Heart right ventricle (tissue), 16 donors: ENCODE measurements around the gene BHLHE40. TPM values are rescaled to one million over a fixed set of nuclear protein-coding genes. Genes with fewer than 3 reads are reported as not detected.

Source experiments
- ATAC-seq, 8 donors: fragments of 200-7000 bp; cut with Tn5 transposase; one replicate each; pipeline ENCODE4 v1.9.1; 2020; ENCODE audit warnings: mild to moderate bottlenecking in 8 of 8, moderate library complexity in 8 of 8, moderate number of reproducible peaks in 1 of 8
- DNase-seq, 2 donors: peaks; one replicate each; pipeline ENCODE4 v3.0.0-alpha.2; 2020
- H3K27ac ChIP-seq, 10 donors: fragments of 200-600 bp; sonication (generic) in 2 of 10; one replicate each; pipeline versions ENCODE4 v1.5.0 to v1.8.0; 2020 to 2022; ENCODE audit warnings: mild to moderate bottlenecking in 3 of 10
- H3K27me3 ChIP-seq, 7 donors: fragments of 200-600 bp; one replicate each; pipeline ENCODE4 v1.8.0; 2021 to 2022; ENCODE audit warnings: mild to moderate bottlenecking in 2 of 7
- H3K36me3 ChIP-seq, 9 donors: fragments of 200-600 bp; sonication (generic) in 1 of 9; one replicate each; pipeline versions ENCODE4 v1.5.0 to v1.8.0; 2020 to 2022; ENCODE audit warnings: mild to moderate bottlenecking in 2 of 9
- H3K4me1 ChIP-seq, 9 donors: fragments of 200-600 bp; sonication (generic) in 1 of 9; one replicate each; pipeline versions ENCODE4 v1.5.0 to v1.8.0; 2020 to 2022; ENCODE audit warnings: mild to moderate bottlenecking in 4 of 9
- H3K4me3 ChIP-seq, 10 donors: fragments of 200-600 bp; sonication (generic) in 2 of 10; one replicate each; pipeline versions ENCODE4 v1.5.0 to v1.8.0; 2020 to 2022; ENCODE audit warnings: mild to moderate bottlenecking in 7 of 10, moderate library complexity in 2 of 10
- H3K9me3 ChIP-seq, 11 donors: fragments of 200-600 bp in 10 of 11; sonication (generic) in 2 of 11; one replicate each; pipeline versions ENCODE4 v1.5.0 to v1.8.0; 2013 to 2022; ENCODE audit warnings: mild to moderate bottlenecking in 2 of 11, control low read depth in 1 of 11, moderate library complexity in 1 of 11
- whole genome bisulfite sequencing, 2 donors: extraction: QIAGEN DNeasy Blood & Tissue Kit; methylation state at CpG; one replicate each; pipeline ENCODE4 v1.1.7; 2013; ENCODE audit warnings: inconsistent platforms in 1 of 2; 5-methylcytosine and 5-hydroxymethylcytosine counted together
- intact Hi-C, 10 donors: fragments of 100-400 bp; cut with DNase I; formaldehyde crosslinking; loops; one replicate each; pipeline versions ENCODE4 v1.11.1 to v1.14.2; 2022
- polyA plus RNA-seq, 2 donors: library from polyadenylated mRNA; stranded (reverse); fragments of 200-250 nt; gene quantifications; one replicate each; pipeline ENCODE4 v1.2.3, GENCODE V29; 2013
- total RNA-seq, 10 donors: library from RNA; stranded (reverse); fragmentation: NEBNext Ultra II Directional in 3 of 10; extraction: Animal tissue kit (Norgen Biotek cat#: 25700) in 3 of 10; gene quantifications; one replicate each; pipeline versions ENCODE4 v1.2.1 to v1.2.4, GENCODE V29; 2021 to 2023
- TF ChIP-seq, protein P1 (sequence below), 9 donors: fragments of 200-600 bp; sonication (generic) in 2 of 9; IDR thresholded peaks; one replicate each; pipeline versions ENCODE4 v1.5.0 to v1.8.0; 2021 to 2022; ENCODE audit warnings: antibody characterized with exemption in 9 of 9, mild to moderate bottlenecking in 5 of 9, moderate library complexity in 1 of 9
- donor health status: Arrhythmogenic right ventricular cardiomyopathy.
- donor health status: ischemic (EF 13 %, LVEDD 7.1; RV severe dilation, severe dysfunction).
- donor health status: healthy with polysubstance abuse.
- donor health status: DM: no; HTN: yes; CAD: no.
- donor health status: DM: no; HTN: no; CAD: no.
- donor health status: ischemic (EF 25% LVEDD 6.9; RV normal size, moderate dysfunction).
- donor health status: ischemic (EF 25% LVEDD 5.7; RV mildly dilated, moderate dysfunction).
- donor health status: healthy.
- donor health status: DM: yes; HTN: yes; CAD: no.
- donor health status: Ischemic cardiomyopathy.
- donor health status: ischemic (EF 35%, LVEDD 5.7; RV mildly dilated, moderate dysfunction).
- donor health status: nonischemic (EF 11% LVEDD 7.7; RV severe dilation, severe dysfunction).
- donor health status: DM: yes; HTN: yes; CAD: no.
- donor health status: PGD.
- donor health status: ischemic (EF 29% LVEDD 5.4; RV normal size, mild dysfunction).
- donor health status: nonischemic (EF 23%, LVEDD 6.1; RV moderate dilation, normal function).

BHLHE40 gene
- total and polyA plus RNA-seq, 12 donors = 10.0 to 209 (median 49.7) TPM

DNA sequence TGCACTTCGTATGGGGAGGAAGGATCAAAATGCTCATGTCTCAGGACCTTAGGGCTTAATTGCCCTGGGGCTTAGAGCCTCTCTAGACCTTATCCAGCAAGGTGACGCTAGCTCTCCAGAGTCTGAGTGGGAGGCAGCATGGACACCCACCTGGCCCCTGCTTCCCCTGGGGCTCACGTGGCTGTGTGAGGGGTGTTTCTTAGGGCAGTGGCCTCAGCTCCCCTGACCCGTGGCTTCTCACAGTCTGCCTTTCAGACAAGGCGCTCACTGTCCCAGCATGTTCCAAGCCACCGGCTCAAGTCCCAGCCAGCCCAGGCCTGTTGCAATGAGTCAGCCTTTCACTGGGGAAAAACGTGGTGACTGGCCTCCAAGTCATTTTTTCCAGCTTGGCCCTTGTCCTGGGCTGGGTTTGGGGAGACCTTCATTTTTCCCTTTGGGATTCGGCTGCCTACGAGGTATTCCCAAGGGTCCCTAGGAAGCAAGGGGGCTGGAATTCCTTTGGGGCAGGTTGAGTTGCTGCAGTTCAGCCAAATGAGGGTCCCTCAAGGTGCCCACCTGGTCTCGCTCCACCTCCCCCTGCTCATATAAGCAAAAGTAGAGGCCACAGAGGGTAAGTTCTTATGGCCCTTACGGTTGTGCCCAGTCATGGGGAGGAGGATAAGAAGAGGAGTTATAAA is 15.7 kb downstream of the BHLHE40 start:
- H3K9me3 ChIP-seq = no peaks in the 10 kb centered on the region
- H3K36me3 ChIP-seq = no peaks in the 10 kb centered on the region
- H3K4me3 ChIP-seq = no peak overlapping the region
- WGBS, 2 donors = 63 to 68% methylated on average over 11 of the region's 11 CpGs
- peak overlapping the region; percentile 28 to 83 (median 68) for H3K27ac ChIP-seq
- DNase-seq = peak; percentile 67 to 77
- intact Hi-C loops = no loop called here
- H3K27me3 ChIP-seq = no peaks in the 10 kb centered on the region
- H3K4me1 ChIP-seq = peaks cover 0 to 42% (median 10%) of the 10 kb centered on the region in 9 donors
- peak; percentile 86 to 93 (median 90) for ATAC-seq
- TF ChIP-seq, protein P1, sequence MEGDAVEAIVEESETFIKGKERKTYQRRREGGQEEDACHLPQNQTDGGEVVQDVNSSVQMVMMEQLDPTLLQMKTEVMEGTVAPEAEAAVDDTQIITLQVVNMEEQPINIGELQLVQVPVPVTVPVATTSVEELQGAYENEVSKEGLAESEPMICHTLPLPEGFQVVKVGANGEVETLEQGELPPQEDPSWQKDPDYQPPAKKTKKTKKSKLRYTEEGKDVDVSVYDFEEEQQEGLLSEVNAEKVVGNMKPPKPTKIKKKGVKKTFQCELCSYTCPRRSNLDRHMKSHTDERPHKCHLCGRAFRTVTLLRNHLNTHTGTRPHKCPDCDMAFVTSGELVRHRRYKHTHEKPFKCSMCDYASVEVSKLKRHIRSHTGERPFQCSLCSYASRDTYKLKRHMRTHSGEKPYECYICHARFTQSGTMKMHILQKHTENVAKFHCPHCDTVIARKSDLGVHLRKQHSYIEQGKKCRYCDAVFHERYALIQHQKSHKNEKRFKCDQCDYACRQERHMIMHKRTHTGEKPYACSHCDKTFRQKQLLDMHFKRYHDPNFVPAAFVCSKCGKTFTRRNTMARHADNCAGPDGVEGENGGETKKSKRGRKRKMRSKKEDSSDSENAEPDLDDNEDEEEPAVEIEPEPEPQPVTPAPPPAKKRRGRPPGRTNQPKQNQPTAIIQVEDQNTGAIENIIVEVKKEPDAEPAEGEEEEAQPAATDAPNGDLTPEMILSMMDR (IDR thresholded peaks at IDR 0.05) = no peak

- H3K27me3 ChIP-seq = no peaks in the 10 kb centered on the region
- H3K4me3 ChIP-seq = no peak overlapping the region
- no peaks in the 10 kb centered on the region for H3K9me3 ChIP-seq
- peak in 1 of 8 donors; percentile 9 for ATAC-seq
- H3K4me1 ChIP-seq = peaks cover 0 to 36% (median 10%) of the 10 kb centered on the region in 9 donors
- peak overlapping the region in 8 of 10 donors; percentile 32 to 83 (median 68) for H3K27ac ChIP-seq
- TF ChIP-seq, protein P1 (IDR thresholded peaks at IDR 0.05) = no peak
- intact Hi-C loops = no loop called here
- H3K36me3 ChIP-seq = no peaks in the 10 kb centered on the region
- WGBS, 2 donors = 84 to 88% methylated on average over 9 of the region's 9 CpGs
- DNase-seq = no peak
These were observed 16.3 kb downstream of the BHLHE40 start for GRCh38 chr3:4995500-4996053.

GRCh38 chr3:4996223-4996765 is 17.1 kb downstream of the BHLHE40 start:
- H3K4me3 ChIP-seq = no peak overlapping the region
- DNase-seq (no peak), ATAC-seq (peak in 1 of 8 donors; percentile 35)
- no peaks in the 10 kb centered on the region for H3K27me3 ChIP-seq
- no peaks in the 10 kb centered on the region for H3K36me3 ChIP-seq
- WGBS, 2 donors = 79 to 84% methylated on average over 8 of the region's 8 CpGs
- H3K9me3 ChIP-seq = no peaks in the 10 kb centered on the region
- intact Hi-C loops = no loop called here
- TF ChIP-seq, protein P1 (IDR thresholded peaks at IDR 0.05) = no peak
- H3K4me1 ChIP-seq = peaks cover 0 to 33% (median 10%) of the 10 kb centered on the region in 9 donors
- peak overlapping the region in 4 of 10 donors; percentile 22 to 82 (median 66) for H3K27ac ChIP-seq

DNA sequence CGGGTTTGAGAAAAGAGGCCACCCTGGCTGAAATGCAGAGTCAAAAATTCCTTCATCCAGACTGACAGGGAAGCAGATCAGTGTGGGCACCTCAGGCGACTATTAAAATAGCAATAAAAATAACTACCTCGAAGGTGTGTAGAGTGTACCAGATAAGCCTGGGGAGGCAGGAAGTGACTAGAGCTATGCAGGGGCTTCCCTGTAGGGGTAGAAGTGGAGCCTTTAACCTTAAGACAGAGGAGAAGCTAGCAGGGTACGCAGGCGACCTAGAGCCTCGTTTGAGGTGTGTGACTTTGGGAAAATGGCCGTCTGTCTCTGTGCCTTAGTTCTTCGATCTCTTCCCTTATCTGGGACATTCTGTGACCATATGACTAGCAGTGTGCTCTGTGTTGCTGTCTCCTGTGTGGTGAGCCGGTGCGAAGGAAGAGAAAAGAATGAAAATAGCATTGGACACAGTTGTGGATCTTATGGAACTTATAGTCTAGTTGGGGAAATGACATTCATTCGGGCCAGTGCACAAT is 17.6 kb downstream of the BHLHE40 start:
- no peak for DNase-seq
- intact Hi-C loops = no loop called here
- H3K27ac ChIP-seq = peak overlapping the region in 1 of 10 donors; percentile 66

More for the DNA sequence above, 17.6 kb downstream of the BHLHE40 start:
- H3K4me1 ChIP-seq = peaks cover 0 to 33% (median 10%) of the 10 kb centered on the region in 9 donors
- ATAC-seq = no peak
- H3K9me3 ChIP-seq = no peaks in the 10 kb centered on the region
- TF ChIP-seq, protein P1 (IDR thresholded peaks at IDR 0.05) = no peak
- WGBS, 2 donors = 79 to 80% methylated on average over 11 of the region's 11 CpGs
- no peak overlapping the region for H3K4me3 ChIP-seq
- H3K36me3 ChIP-seq = no peaks in the 10 kb centered on the region
- H3K27me3 ChIP-seq = no peaks in the 10 kb centered on the region
